B cell (primary cell): ENCODE results near the gene DOCK1. TPM values are rescaled to one million over a fixed set of nuclear protein-coding genes. Genes with fewer than 3 reads are reported as not detected.

Experiments used
- ATAC-seq: fragments of 200-7000 bp; cut with Tn5 transposase; one replicate; pipeline ENCODE4 v1.10.0; 2021; ENCODE audit warnings: low read depth, mild to moderate bottlenecking, moderate number of reproducible peaks, moderate library complexity
- CTCF ChIA-PET: fragments of 350-600 bp; sonication (Branson Sonifier 250); formaldehyde crosslinking; loops from one replicate; lab custom pipeline; 2021; ENCODE audit warnings: antibody characterized with exemption, inconsistent platforms; lab: Charles Lee
- POLR2A ChIA-PET: fragments of 350-600 bp; sonication (Branson Sonifier 250); formaldehyde crosslinking; loops from one replicate; lab custom pipeline; 2021; ENCODE audit warnings: antibody characterized with exemption; lab: Charles Lee
- DNase-seq: peaks from one replicate; pipeline ENCODE4 v3.0.0; 2013
- H2AFZ ChIP-seq: 2 replicates; pipeline ENCODE4 v1.6.1; 2012; ENCODE audit warnings: mild to moderate bottlenecking, low read depth, low read length; ENCODE audit not compliant: insufficient read depth, poor library complexity, severe bottlenecking
- H3K27ac ChIP-seq, 2 donors: 1 replicate in 1 of 2; 2 replicates in 1 of 2; pipeline ENCODE4 v1.5.1; 2012 to 2013; ENCODE audit warnings: low read length in 2 of 2, mild to moderate bottlenecking in 2 of 2, moderate library complexity in 1 of 2
- H3K27me3 ChIP-seq, 4 experiments: fragments of 200-600 bp in 1 of 4; sonication (generic) in 1 of 4; replicated peaks in 1 of 4; 1 replicate in 2 of 4; 2 replicates in 2 of 4; pipeline versions ENCODE4 v1.6.1 to v1.7.0; 2013 to 2016; ENCODE audit warnings: low read length in 3 of 4, mild to moderate bottlenecking in 2 of 4, mixed read lengths in 1 of 4, moderate library complexity in 1 of 4; ENCODE audit not compliant: insufficient read depth in 4 of 4, control insufficient read depth in 3 of 4; ENCODE audit errors: control extremely low read depth in 1 of 4
- H3K36me3 ChIP-seq, 2 experiments: replicated peaks in 1 of 2; 1 replicate in 1 of 2; 2 replicates in 1 of 2; pipeline versions ENCODE4 v1.6.1 to v1.7.1; 2013; ENCODE audit warnings: low read length in 1 of 2; ENCODE audit not compliant: insufficient read depth in 2 of 2, control insufficient read depth in 1 of 2; ENCODE audit errors: control extremely low read depth in 1 of 2, extremely low read depth in 1 of 2
- H3K4me1 ChIP-seq, 2 donors: fragments of 200-600 bp in 1 of 2; sonication (generic) in 1 of 2; 1 replicate in 1 of 2; 2 replicates in 1 of 2; pipeline versions ENCODE4 v1.5.1 to v1.6.1; 2013 to 2017; ENCODE audit warnings: low read length in 2 of 2; ENCODE audit not compliant: control insufficient read depth in 2 of 2, insufficient read depth in 2 of 2
- H3K4me2 ChIP-seq: replicated peaks from 2 replicates; pipeline ENCODE3; 2012; ENCODE audit warnings: mild to moderate bottlenecking, low read depth, low read length; ENCODE audit not compliant: poor library complexity, severe bottlenecking
- H3K4me3 ChIP-seq, 5 experiments: fragments of 200-600 bp in 1 of 5; sonication (generic) in 1 of 5; 1 replicate in 3 of 5; 2 replicates in 2 of 5; pipeline versions ENCODE4 v1.5.1 to v1.7.0; 2011 to 2016; ENCODE audit warnings: low read length in 4 of 5, mild to moderate bottlenecking in 4 of 5, low read depth in 2 of 5, control low read depth in 1 of 5, moderate library complexity in 1 of 5; ENCODE audit not compliant: insufficient read depth in 1 of 5; ENCODE audit errors: control extremely low read depth in 1 of 5, extremely low read depth in 1 of 5
- H3K79me2 ChIP-seq: fragments of 200-600 bp; sonication (generic); one replicate; pipeline ENCODE4 v1.6.0; 2016; ENCODE audit warnings: low read length; ENCODE audit not compliant: control insufficient read depth, insufficient read depth
- H3K9ac ChIP-seq: fragments of 200-600 bp; sonication (generic); 2 replicates; pipeline ENCODE4 v1.6.1; 2017; ENCODE audit warnings: mild to moderate bottlenecking, low read length, moderate library complexity
- H3K9me3 ChIP-seq, 3 donors: one replicate each; pipeline versions ENCODE4 v1.6.1 to v1.7.1; 2013; ENCODE audit warnings: low read length in 2 of 3; ENCODE audit not compliant: control insufficient read depth in 2 of 3, insufficient read depth in 1 of 3; ENCODE audit errors: control extremely low read depth in 1 of 3
- H4K20me1 ChIP-seq: 2 replicates; pipeline ENCODE4 v1.6.0; 2012; ENCODE audit warnings: mild to moderate bottlenecking, low read length; ENCODE audit not compliant: insufficient read depth, control insufficient read depth, poor library complexity, severe bottlenecking
- H3K27ac Mint-ChIP-seq: one replicate; pipeline ENCODE4 v1.8.0; 2021; ENCODE audit warnings: mixed read lengths
- H3K27me3 Mint-ChIP-seq: one replicate; pipeline ENCODE4 v1.8.0; 2021; ENCODE audit warnings: mixed read lengths
- H3K4me1 Mint-ChIP-seq: one replicate; pipeline ENCODE4 v1.8.0; 2021; ENCODE audit warnings: mixed read lengths
- H3K4me3 Mint-ChIP-seq: one replicate; pipeline ENCODE4 v1.8.0; 2021; ENCODE audit warnings: mixed read lengths
- H3K9me3 Mint-ChIP-seq: one replicate; pipeline ENCODE4 v1.8.0; 2022; ENCODE audit warnings: mixed read lengths; ENCODE audit not compliant: insufficient read depth
- CTCF ChIP-seq: fragments of 200-600 bp; IDR thresholded peaks from one replicate; pipeline ENCODE4 v1.8.0; 2022; ENCODE audit warnings: antibody characterized with exemption, mild to moderate bottlenecking
- EZH2 ChIP-seq: IDR thresholded peaks from 2 replicates; pipeline ENCODE4 v1.6.1; 2012; ENCODE audit warnings: borderline replicate concordance, low read depth, mild to moderate bottlenecking, moderate library complexity, low read length; ENCODE audit not compliant: insufficient read depth, poor library complexity, severe bottlenecking
- whole genome bisulfite sequencing: methylation state at CpG from one replicate; pipeline ENCODE4 v1.1.5; 2013; ENCODE audit warnings: missing lambda C conversion rate; ENCODE audit not compliant: insufficient coverage; 5-methylcytosine and 5-hydroxymethylcytosine counted together
- intact Hi-C: fragments of 100-400 bp; cut with micrococcal nuclease; formaldehyde crosslinking; loops from one replicate; pipeline ENCODE4 v1.10.0; 2022
- polyA plus RNA-seq: library from polyadenylated mRNA; depleted of rRNA; stranded (reverse); fragments of >200 nt; gene quantifications from 2 replicates; pipeline ENCODE4 v1.2.3, GENCODE V29; 2012
- total RNA-seq, 2 donors: library from RNA; stranded (reverse); fragments of 120-200 nt in 1 of 2; gene quantifications; 1 replicate in 1 of 2; 2 replicates in 1 of 2; pipeline versions ENCODE4 v1.2.3 to v1.2.4, GENCODE V29; 2013 to 2022

Gene DOCK1
- total and polyA plus RNA-seq, 2 donors (not counting 1 experiment from before 2014, with no cell fraction given) = not detected

DNA sequence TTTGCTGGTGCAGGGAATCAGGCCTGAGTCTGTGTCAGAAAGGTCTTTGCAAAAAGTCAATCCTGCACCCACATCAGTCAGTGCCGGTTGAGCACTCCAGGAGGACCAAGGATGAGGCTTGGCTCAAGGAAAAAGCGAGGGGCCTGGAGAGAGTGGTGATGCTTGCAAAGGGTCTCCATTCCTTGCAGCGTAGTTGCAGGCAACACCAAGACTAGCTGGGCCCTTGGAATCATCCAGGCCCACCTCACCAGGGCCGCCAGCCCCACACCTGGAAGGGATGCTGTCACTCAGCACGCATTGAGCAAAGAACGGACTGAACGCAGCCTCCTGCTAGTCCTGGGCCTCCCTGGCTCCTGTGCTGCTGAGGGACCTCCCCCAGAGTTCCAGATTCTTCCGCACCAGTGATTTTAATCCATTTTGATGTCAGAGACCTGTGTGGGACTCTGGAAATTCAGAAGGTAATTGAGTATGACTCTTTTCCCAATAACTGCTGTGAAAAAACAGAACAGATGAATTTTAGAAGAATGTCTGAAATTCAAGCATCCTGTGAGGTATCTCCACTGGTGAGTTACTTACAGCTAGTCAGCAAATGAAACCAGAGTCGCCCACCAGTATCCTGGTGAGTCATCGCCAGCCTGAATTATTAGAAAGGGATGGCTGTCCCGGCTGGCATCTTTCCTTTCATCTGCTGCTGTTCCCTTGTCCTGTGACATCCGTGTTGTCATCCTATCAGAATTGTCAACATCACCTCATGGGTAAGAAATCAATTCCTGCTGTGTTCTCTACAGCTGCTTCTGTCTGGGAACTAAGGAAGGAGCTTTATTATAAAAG lies 493.1 kb downstream of the DOCK1 start:
- ATAC-seq (no peak), DNase-seq (no peak)
- no peak overlapping the region for H3K4me2 ChIP-seq
- TF ChIP-seq CTCF = no peak
- TF ChIP-seq EZH2 = no peak
- H3K4me3 Mint-ChIP-seq = no peak overlapping the region
- WGBS = 87% methylated on average over 10 of the region's 12 CpGs
- H3K9ac ChIP-seq = no peak overlapping the region
- ChIA-PET CTCF (no interaction called here), POLR2A (no interaction called here)
- H3K27me3 Mint-ChIP-seq = no peaks in the 10 kb centered on the region
- H3K36me3 ChIP-seq = no peaks in the 10 kb centered on the region
- peaks cover 0 to 18% (median 0%) of the 10 kb centered on the region in 3 donors for H3K9me3 ChIP-seq
- no peaks in the 10 kb centered on the region for H3K27me3 ChIP-seq
- H4K20me1 ChIP-seq = no peaks in the 10 kb centered on the region
- no peak overlapping the region for H3K27ac Mint-ChIP-seq
- no peak overlapping the region for H2AFZ ChIP-seq
- no peak overlapping the region for H3K4me3 ChIP-seq
- no peaks in the 10 kb centered on the region for H3K4me1 Mint-ChIP-seq
- no peaks in the 10 kb centered on the region for H3K79me2 ChIP-seq
- intact Hi-C loops = no loop called here
- peaks cover 3% of the 10 kb centered on the region for H3K9me3 Mint-ChIP-seq
- no peaks in the 10 kb centered on the region for H3K4me1 ChIP-seq
- no peak overlapping the region for H3K27ac ChIP-seq

- Mint-ChIP-seq H3K4me3 (no peak overlapping the region), H3K4me1 (no peaks in the 10 kb centered on the region), H3K27me3 (no peaks in the 10 kb centered on the region), H3K27ac (no peak overlapping the region), H3K9me3 (peaks cover 3% of the 10 kb centered on the region)
- Histone ChIP-seq H4K20me1 (no peaks in the 10 kb centered on the region), H2AFZ (no peak overlapping the region), H3K79me2 (no peaks in the 10 kb centered on the region), H3K9ac (no peak overlapping the region), H3K4me1 (no peaks in the 10 kb centered on the region), H3K27ac (no peak overlapping the region), H3K27me3 (no peaks in the 10 kb centered on the region), H3K4me3 (no peak overlapping the region), H3K9me3 (peaks cover 0 to 21% (median 0%) of the 10 kb centered on the region in 3 donors), H3K36me3 (no peaks in the 10 kb centered on the region), H3K4me2 (no peak overlapping the region)
- DNase-seq (no peak), ATAC-seq (no peak)
- no peak for TF ChIP-seq CTCF
- no peak for TF ChIP-seq EZH2
- ChIA-PET CTCF (no interaction called here), POLR2A (no interaction called here)
- WGBS = 98% methylated on average over 4 of the region's 10 CpGs
- intact Hi-C loops = no loop called here
These were observed 493.7 kb downstream of the DOCK1 start for GRCh38 chr10:127398971-127399365.
